ENCODE results near the gene CCR5AS.
"Not testable (repeated sequence)": the region's sequence is repeated elsewhere in the genome, so short reads cannot be mapped to it uniquely, and the experiment has no call there.

The CCR5AS gene

GRCh38 chr3:46351646-46352045, 55.2 kb downstream of the CCR5AS start:
- no peak for DNase-seq

- DNase-seq: no peak
These were observed 56.7 kb downstream of the CCR5AS start for GRCh38 chr3:46350262-46350565.

DNA sequence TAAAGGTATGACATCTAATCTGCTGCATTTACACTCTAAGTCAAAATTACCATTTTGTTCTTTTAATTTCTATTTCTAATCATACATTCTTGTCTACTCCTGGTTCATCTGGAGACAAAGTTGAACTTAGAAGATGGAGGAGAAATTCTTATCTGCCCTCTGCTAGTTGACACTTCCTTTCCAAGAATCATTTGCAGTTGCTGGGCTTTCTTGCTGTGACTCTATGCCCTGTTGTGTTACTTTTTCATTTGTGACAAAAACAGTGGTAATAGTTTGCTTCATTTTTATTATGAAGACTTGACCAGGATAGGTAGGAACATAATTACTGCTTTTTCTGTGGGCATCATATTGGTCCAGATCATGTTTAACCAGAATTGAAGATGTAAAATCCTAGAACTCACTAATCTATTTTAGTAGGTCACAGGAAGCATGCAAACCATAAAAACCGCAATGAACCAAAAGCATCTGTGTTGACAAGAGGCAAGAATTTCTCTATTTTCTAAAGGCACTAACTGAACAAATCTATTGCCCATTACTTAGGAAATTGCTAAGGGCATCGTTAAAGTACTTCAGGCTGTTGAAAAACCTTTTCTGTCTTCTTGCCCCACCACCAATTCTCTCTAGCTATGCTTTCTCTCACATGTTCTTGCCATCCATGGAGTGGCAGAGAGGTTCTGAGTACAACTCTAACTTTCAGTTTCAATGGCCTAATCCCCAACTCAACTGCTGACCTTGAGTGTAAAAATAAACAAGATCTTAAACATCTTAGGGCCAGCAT, 57.2 kb downstream of the CCR5AS start:
- DNase-seq: no peak

DNA sequence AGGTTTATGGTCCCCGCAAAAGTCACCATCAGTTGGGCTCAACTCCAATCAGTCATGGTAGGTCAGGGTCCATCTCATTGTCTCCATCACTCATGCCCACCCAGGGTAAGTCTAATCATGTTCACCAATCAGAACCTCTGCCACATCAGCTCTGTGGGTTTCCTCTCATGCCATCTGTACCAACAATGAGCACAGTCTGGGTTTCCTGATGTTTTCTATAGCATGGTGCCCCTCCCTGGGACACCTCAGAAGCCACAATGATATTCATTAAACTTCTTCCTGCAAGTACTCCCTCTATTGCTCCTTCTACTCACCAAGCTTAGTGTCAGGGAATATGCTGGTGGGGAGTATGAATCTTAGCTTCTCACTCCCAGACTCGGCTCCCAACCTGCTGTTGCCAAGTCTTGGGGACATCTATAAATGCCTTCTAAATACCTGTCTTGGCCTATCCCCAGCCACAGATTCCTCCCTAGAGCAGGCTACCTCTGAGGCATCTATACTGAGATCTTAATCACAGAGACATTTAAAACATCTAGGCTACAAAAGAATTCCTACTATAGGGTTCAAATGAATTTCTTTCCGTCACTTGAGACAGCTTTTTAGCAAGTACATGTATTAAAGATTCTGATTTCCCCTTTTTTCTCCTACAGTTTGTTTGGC, 57.9 kb downstream of the CCR5AS start:
- no peak for DNase-seq

DNA sequence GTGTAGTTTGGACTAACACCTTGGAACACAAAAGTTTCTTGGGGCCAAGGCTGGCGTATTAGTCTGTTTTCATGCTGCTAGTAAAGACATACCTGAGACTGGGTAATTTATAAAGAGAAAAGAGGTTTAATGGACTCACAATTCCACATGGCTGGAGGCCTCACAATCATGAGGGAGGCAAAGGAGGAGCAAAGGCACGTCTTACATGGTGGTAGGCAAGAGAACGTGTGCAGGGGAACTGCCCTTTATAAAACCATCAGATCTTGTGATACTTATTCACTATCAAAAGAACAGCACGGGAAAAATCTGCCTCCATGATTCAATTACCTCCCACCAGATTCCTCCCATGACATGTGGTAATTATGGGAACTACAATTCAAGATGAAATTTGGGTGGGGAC, 62.4 kb downstream of the CCR5AS start:
- no peak for DNase-seq

- DNase-seq: no peak
These were observed 68.0 kb downstream of the CCR5AS start for GRCh38 chr3:46338840-46339239.

DNA sequence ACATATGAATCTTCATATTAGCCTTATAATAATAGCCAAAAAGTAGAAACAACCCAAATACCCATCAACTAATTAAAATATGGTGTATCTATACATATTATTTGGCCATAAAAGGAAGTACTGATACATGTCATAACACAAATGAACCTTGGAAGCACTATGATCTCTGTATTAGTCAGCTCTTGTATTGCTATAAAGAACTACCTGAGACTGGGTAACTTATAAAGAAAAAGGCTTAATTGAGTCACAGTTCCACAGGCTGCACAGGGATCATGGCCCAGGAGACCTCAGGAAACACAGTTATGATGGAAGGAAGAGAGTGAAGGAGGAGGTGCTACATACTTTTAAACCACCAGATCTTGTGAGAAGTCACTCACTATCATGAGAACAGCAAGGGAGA, 69.0 kb downstream of the CCR5AS start:
- DNase-seq: no peak

- DNase-seq: no peak
These were observed 71.3 kb downstream of the CCR5AS start for GRCh38 chr3:46335541-46335940.

- DNase-seq: no peak
These were observed 72.0 kb downstream of the CCR5AS start for GRCh38 chr3:46334741-46335478.

DNA sequence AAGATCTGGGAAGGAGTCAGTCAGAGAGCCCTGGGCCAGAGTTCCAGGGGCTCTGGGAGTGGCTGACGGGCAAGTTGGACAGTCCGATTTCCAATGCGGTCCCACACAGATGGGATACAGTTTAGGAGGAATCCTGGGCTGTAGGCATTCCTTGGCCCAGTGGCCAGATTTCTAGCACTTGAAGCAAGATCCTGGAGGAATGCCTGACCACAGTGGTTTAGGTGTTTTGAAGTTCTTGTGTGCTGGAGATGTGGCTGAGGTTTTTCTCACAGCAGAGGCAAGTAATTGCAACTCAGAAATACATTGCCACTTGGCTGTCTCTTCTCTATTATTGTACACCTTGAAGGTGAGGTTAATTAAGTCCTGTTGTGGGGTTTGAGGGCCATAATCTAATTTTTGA, 76.2 kb downstream of the CCR5AS start:
- DNase-seq: not testable (repeated sequence)

- no peak for DNase-seq
These were observed 81.1 kb downstream of the CCR5AS start for GRCh38 chr3:46325645-46326300.

DNA sequence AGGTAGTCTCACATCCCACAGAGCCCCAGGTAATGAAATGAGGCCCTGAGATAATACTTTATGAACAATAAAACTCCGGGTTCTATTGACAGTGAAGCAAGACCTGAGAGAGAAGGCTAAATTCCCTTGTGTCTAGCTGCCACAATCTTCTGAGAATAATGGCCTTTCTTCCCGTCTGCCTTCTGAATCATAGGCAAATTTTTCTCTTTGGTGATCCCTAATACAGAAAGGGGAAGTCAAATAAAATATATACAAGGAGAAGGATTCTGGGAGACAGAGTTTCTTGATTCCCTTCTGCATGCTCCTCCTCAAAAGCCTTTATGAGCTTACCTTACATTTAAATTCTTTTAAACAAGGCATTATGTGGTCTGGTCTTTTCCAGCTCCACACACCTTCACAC, 82.8 kb downstream of the CCR5AS start:
- no peak for DNase-seq

DNA sequence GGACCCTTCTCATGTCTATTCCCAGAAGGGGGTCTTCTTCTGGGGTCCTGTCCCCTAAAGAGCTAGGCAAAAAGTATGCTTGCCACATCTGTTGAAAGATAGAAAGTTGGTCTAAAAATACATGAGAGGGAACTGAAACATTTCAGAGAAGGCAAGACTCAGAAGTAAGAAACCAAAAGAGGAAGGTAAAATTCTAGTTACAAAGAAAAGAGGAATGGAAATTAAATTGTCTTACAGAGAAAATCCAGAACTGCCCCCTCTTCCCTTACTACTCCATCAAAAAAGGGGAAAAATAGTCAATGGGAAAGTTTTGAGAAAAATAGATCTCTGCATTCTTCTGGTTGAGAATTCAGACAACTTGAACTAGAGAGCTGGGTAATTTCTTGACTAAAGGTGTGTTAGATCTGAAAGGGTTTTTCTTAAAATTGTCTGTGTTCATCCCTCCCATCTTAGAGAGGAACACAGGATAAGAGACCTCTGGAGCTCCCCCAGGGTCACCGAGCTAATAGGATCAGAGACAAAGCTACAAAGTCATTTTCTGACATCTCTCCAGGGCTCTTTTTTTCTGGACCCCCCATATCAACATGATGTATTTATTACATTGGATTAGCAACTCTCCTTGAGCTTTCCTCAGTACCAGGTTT, 85.3 kb downstream of the CCR5AS start:
- no peak for DNase-seq

DNA sequence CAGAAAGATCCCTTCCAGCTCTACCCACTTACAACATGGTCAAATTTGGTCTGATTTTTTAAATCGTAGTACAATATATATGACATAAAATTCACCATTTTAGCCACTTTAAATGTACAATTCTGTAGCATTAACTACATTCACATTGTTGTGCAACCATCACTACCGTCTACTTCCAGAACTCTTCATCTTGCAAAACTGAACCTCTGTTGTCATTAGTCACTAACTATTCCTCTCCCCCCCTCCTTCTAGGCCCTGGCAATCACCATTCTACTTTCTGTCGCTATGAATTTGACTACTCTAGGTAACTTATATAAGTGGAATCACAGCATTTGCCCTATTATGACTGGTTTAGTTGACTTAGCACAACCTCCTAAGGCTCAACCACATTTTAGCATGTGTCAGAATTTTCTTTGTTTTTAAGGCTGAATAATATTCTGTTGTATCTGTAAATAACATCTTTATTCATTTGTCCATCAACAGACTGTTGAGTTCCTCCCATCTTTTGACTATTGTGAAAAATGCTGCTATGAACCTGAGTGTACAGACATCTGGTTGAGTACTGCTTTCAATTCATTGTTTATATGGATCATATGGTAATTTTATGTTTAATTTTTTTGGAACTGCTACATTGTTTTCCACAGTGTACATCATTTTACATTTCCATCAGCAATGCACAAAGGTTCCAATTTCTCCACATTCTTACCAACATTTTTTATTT, 88.5 kb downstream of the CCR5AS start:
- no peak for DNase-seq

DNA sequence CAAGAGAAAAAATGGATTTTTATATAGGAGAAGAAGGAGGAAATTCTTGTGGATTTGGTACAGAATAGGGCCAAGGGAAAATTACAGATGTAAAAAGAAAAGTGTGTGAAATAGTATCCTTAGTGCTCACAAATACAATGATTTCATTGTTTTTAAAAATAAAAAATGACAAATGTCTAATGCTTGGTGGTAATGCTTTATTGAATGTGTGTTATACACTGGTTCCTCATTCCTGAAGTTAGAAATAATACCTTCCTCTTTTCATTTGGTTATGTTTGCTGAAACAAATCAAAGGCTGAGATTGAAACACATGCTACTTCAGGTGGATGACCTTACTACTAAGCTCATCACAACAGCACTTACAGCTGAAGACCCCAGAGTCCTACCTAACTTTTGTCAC, 90.7 kb downstream of the CCR5AS start:
- DNase-seq: no peak

GRCh38 chr3:46314517-46314916, 92.3 kb downstream of the CCR5AS start:
- DNase-seq: no peak

Data from amniotic stem cell (primary cell).